ENCODE measurements around the gene DUSP8.

DUSP8 gene

DNA sequence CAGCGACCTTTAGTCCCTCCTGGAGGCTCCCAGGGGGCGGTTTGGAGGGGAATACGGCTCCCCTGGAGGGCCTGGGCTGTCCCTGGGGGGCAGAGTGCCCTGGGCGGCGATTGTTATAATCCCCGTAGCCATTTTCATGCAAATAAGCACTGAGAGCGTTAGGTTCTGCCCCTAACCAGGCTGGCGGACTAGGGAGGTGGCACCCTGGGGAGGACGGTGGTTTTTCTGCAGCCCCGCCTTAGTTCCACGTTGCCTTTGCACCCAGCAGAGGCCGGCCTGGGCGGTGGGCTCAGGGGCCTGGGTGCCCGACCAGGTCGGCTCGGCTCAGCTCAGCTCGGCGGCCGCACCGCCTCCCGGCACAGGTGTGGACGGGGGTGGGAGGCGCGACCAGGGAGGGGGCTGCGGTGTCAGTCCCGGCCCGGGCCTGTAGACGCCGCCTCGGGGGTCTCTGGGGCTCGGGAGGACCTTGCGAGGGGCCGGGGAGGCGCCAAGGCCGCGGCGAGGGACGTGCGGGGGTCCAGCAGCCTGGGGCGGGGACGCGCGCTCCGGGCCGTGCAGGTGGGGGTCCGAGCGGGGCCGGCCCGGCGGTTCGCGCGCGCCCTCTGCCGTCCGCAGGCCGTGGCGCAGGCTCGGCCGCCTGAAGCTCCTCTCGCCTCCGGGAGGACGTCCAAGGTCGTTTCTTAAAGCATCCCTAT is 2.3 kb upstream of the DUSP8 start:
- intact Hi-C loops (cut with DNase I; ENCODE audit: low total_unique reads), result loop anchor here (1.0 to 10.0 kb wide), 2 partner anchors 30 to 120 kb away; no protein-coding TSS in a partner anchor
- TF ChIP-seq, protein P1, sequence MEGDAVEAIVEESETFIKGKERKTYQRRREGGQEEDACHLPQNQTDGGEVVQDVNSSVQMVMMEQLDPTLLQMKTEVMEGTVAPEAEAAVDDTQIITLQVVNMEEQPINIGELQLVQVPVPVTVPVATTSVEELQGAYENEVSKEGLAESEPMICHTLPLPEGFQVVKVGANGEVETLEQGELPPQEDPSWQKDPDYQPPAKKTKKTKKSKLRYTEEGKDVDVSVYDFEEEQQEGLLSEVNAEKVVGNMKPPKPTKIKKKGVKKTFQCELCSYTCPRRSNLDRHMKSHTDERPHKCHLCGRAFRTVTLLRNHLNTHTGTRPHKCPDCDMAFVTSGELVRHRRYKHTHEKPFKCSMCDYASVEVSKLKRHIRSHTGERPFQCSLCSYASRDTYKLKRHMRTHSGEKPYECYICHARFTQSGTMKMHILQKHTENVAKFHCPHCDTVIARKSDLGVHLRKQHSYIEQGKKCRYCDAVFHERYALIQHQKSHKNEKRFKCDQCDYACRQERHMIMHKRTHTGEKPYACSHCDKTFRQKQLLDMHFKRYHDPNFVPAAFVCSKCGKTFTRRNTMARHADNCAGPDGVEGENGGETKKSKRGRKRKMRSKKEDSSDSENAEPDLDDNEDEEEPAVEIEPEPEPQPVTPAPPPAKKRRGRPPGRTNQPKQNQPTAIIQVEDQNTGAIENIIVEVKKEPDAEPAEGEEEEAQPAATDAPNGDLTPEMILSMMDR (IDR thresholded peaks at IDR 0.05), result peak; percentile 80 to 97
- peak overlapping the region; percentile 78 to 82 for H3K27ac ChIP-seq
- DNase-seq, result peak in 1 of 2 donors; percentile 41
- peaks cover 0 to 44% (median 43%) of the 10 kb centered on the region in 4 donors for H3K4me1 ChIP-seq
- H3K36me3 ChIP-seq, result no peaks in the 10 kb centered on the region
- peaks cover 0 to 8% (median 7%) of the 10 kb centered on the region in 3 donors for H3K9me3 ChIP-seq
- H3K4me3 ChIP-seq, result peak overlapping the region; percentile 65 to 85
- no peaks in the 10 kb centered on the region for H3K27me3 ChIP-seq

DNA sequence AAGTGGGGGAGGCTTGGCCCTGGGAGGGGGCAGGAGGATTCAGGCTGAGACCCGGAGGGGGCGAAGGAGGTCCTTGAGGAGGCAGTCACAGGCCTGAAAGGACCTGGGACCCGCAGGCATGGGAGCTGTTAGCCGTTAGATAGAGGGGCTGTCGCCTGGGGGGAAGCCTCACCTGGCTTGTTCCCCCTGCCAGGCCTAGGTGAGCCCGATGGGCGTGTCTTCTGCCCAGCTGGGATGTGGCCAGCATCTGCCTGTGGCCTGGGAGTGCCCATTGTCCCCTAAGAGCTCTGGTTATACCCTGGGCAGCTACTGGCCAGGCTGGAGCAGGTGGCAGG is 1.8 kb upstream of the DUSP8 start:
- DNase-seq, result peak in 1 of 2 donors; percentile 22
- peak overlapping the region; percentile 65 to 85 for H3K4me3 ChIP-seq
- H3K27ac ChIP-seq, result peak overlapping the region; percentile 78 to 82
- TF ChIP-seq, protein P1 (IDR thresholded peaks at IDR 0.05), result no peak
- H3K27me3 ChIP-seq, result no peaks in the 10 kb centered on the region
- intact Hi-C loops (cut with DNase I; ENCODE audit: low total_unique reads), result loop anchor here (1.0 to 10.0 kb wide), 3 partner anchors 27 to 119 kb away; no protein-coding TSS in a partner anchor
- H3K9me3 ChIP-seq, result peaks cover 0 to 8% (median 7%) of the 10 kb centered on the region in 3 donors
- peaks cover 0 to 49% (median 45%) of the 10 kb centered on the region in 4 donors for H3K4me1 ChIP-seq
- no peaks in the 10 kb centered on the region for H3K36me3 ChIP-seq

DNA sequence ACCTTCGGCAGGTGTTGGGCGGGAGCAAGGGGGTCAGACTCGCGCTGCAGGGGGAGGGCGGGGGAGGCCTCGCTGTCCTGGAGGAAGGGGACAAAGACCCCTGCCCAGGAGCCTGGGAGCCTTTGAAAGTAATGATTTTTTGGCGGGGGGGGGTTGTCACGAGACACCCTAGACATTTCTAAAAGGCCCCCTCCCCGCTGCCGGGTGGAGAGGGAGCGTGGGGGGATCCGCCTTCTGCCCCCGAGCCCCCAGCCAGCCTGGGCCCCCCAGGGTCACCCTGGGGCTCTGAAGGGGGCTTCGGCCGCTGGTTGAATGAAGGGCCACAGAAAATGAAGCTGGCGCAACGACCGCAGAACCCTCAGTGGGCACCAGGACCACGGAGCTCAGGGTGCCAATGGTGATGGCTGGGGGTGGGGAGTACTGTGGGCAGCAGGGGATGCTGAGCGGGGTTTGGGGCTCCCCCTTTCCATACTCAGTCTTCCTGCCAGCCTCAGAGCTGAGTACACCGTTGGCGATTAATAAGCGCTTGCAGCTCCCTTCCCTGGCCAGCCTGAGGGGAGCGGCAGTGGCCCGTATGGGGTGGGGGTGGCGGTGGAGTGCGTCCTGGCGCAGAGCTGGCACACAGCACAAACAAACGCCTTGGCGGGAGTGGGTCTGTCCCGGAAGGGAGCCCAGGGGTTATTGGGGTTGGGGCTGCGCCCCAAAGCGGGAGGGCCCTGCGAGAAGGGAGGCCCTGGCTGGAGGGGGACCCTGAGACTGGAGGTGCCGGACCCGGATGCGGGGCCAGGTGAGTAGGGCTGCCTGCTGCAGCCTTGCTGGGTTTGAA is 1.2 kb upstream of the DUSP8 start:
- Histone ChIP-seq H3K9me3 (peaks cover 0 to 3% (median 2%) of the 10 kb centered on the region in 3 donors), H3K27me3 (no peaks in the 10 kb centered on the region), H3K4me3 (peak overlapping the region; percentile 65 to 85), H3K36me3 (no peaks in the 10 kb centered on the region), H3K27ac (peak overlapping the region; percentile 78 to 82), H3K4me1 (peaks cover 0 to 55% (median 50%) of the 10 kb centered on the region in 4 donors)
- intact Hi-C loops (cut with DNase I; ENCODE audit: low total_unique reads), result loop anchor here (1.0 to 10.0 kb wide), 2 partner anchors 26 to 118 kb away; no protein-coding TSS in a partner anchor
- TF ChIP-seq, protein P1 (IDR thresholded peaks at IDR 0.05), result no peak
- DNase-seq, result peak in 1 of 2 donors; percentile 21

DNA sequence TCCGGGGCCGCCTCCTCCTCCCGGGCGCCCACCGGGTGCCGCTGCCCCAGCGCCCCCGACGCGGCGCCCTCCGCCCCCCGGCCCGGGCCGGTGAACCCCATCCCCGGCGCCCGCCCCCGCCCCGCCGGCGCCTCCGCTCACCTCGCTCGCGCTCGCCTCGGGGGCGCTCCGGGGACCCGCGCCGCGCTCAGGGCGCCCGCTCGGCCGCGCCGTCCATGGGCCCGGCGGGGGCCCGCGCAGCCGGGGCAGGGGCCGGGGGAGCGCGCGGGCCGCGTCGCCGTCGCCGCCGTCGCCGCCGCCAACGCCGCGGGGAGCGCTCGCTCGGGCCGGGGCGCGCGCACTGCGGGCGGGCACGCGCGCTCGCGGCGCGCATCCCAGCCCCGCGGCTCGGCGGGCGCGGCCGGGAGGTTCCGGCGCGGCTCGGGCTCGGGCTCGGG is 293 bp downstream of the DUSP8 start:
- Histone ChIP-seq H3K9me3 (no peaks in the 10 kb centered on the region), H3K27me3 (no peaks in the 10 kb centered on the region), H3K4me3 (peak overlapping the region; percentile 65 to 85), H3K27ac (peak overlapping the region; percentile 85 to 89), H3K4me1 (peaks cover 0 to 67% (median 60%) of the 10 kb centered on the region in 4 donors), H3K36me3 (no peaks in the 10 kb centered on the region)
- intact Hi-C loops (cut with DNase I; ENCODE audit: low total_unique reads), result loop anchor here (10.0 kb wide), 1 partner anchor 117 kb away; no protein-coding TSS in a partner anchor
- TF ChIP-seq, protein P1 (IDR thresholded peaks at IDR 0.05), result no peak
- no peak for DNase-seq

DNA sequence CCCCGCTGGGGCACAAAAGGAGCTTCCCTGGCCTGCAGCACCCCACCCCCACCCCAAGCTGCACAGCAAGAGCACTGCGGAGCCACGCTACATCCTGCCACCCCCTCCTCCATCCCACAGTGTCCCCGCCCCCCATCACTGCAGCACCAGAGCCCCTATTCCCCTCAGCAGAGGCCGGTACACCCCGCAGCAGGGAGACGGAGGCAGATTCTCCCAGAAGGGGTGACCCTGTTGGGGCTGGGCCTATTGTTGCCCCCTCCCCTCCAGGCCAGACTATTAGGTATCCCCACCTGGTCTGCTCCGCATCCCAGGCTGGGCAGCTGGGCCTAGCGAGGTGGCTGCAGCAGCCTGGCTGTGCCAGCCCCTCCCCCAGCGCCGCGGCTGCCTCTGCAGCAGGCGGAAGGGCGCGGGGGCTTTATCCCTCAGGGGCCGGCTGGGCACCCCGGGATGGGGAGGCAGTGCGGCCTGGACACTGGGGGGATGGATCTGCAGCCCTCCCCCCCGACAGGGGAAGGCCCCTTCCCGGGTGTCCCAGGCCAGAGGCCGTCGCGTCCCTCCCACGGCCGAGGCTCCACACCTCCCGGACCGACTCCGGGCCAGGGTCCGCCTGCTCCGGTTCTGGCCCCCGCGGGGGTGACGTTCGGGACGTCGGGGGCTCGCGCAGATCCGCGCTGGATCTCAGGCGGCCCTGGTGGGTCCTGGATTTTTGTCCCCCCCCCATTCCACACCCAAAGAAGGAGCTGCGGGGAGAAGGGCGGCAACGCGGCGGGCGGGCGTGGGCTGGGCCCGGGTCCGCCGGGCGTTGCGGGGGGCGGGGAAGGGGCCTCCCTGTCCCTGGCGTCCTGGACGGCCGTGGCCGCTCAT is 943 bp downstream of the DUSP8 start:
- TF ChIP-seq, protein P1 (IDR thresholded peaks at IDR 0.05), result no peak
- no peaks in the 10 kb centered on the region for H3K36me3 ChIP-seq
- peak overlapping the region; percentile 65 to 85 for H3K4me3 ChIP-seq
- peaks cover 0 to 67% (median 60%) of the 10 kb centered on the region in 4 donors for H3K4me1 ChIP-seq
- DNase-seq, result no peak
- no peaks in the 10 kb centered on the region for H3K27me3 ChIP-seq
- H3K9me3 ChIP-seq, result no peaks in the 10 kb centered on the region
- intact Hi-C loops (cut with DNase I; ENCODE audit: low total_unique reads), result loop anchor here (10.0 kb wide), 1 partner anchor 116 kb away; no protein-coding TSS in a partner anchor
- peak overlapping the region; percentile 85 to 89 for H3K27ac ChIP-seq

All from tibial artery (tissue), 4 donors.